ENCODE measurements around the gene SPINK5.

Gene SPINK5

DNA sequence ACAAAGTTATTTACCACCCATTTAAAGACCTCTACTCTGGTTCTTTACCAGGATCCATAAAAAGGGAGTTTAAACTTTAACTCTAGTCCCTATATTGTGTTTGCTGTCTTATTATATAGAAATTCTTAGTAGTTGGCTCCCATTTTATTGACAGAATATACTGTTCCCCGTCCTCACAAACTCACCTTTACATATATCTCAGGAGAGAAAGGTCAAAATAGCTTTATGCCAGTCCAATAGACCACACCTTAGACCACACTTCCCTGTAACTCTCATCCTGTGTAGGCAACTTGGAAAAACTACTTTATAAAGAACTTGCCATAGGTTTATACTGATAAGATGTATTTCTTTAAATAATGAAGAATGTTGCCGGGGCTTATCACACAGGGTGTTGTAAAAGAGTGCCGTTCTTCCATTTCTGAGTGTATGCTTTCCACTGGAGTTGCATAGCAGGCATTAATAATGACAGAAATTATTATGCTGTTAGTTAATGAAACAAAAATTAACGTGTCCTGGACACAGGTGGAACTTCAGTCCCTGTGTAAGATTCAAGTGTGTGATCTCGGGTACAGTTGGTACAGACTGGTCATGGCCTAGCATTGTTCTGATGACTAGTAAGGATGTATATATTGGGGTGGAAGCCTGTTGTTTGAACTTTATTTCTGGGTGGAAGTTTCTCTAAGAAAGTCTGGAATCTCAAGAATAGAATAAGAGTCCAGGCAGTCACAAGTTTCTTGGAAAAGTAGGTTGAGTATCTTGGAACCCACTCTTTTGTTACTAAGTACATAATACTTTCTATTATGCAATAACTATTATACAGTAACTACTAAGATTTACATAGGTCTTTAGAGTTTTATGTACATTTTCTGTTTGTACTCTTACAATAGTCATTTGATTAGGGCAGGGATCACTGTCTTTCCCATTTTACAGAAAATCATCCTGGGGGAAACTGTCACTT is 71.6 kb downstream of the SPINK5 start:
- Histone ChIP-seq H3K4me3 (ENCODE audit: low read depth, low read length) (no peak overlapping the region), H3K9ac (no peak overlapping the region), H3K79me2 (no peaks in the 10 kb centered on the region), H2AFZ (no peak overlapping the region), H3K4me1 (no peaks in the 10 kb centered on the region), H3K36me3 (ENCODE audit: control insufficient read depth, insufficient read depth, low read length) (no peaks in the 10 kb centered on the region), H3K4me2 (ENCODE audit: low read length) (no peak overlapping the region), H3K27me3 (ENCODE audit: control insufficient read depth, insufficient read depth, low read length) (no peaks in the 10 kb centered on the region), H3K9me3 (ENCODE audit: control insufficient read depth, low read length) (no peaks in the 10 kb centered on the region), H3K27ac (no peak overlapping the region)
- TF ChIP-seq, protein P1, sequence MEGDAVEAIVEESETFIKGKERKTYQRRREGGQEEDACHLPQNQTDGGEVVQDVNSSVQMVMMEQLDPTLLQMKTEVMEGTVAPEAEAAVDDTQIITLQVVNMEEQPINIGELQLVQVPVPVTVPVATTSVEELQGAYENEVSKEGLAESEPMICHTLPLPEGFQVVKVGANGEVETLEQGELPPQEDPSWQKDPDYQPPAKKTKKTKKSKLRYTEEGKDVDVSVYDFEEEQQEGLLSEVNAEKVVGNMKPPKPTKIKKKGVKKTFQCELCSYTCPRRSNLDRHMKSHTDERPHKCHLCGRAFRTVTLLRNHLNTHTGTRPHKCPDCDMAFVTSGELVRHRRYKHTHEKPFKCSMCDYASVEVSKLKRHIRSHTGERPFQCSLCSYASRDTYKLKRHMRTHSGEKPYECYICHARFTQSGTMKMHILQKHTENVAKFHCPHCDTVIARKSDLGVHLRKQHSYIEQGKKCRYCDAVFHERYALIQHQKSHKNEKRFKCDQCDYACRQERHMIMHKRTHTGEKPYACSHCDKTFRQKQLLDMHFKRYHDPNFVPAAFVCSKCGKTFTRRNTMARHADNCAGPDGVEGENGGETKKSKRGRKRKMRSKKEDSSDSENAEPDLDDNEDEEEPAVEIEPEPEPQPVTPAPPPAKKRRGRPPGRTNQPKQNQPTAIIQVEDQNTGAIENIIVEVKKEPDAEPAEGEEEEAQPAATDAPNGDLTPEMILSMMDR (IDR thresholded peaks at IDR 0.05), result no peak

DNA sequence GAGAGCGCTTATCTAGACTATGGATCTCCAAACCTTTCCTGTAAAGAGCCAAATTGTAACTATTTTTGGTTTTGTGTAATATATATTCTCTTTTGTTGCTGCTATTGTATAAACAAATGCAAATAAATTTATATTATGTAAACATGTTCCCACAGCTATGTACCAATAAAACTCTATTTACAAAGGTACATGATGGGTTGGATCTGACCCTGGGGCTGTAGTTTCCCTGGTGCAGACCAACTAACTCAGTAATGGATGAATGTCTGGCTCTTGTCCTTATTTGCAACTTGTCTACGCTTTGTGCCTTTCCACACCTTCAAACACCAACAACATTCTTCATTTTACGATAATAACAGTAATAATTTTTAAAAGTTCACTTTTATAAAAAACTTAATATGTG is 77.1 kb downstream of the SPINK5 start:
- Histone ChIP-seq H3K36me3 (ENCODE audit: control insufficient read depth, insufficient read depth, low read length) (no peaks in the 10 kb centered on the region), H3K27ac (no peak overlapping the region), H2AFZ (no peak overlapping the region), H3K4me2 (ENCODE audit: low read length) (no peak overlapping the region), H3K9ac (no peak overlapping the region), H3K79me2 (no peaks in the 10 kb centered on the region), H3K4me3 (ENCODE audit: low read depth, low read length) (no peak overlapping the region), H3K27me3 (ENCODE audit: control insufficient read depth, insufficient read depth, low read length) (no peaks in the 10 kb centered on the region), H3K9me3 (ENCODE audit: control insufficient read depth, low read length) (no peaks in the 10 kb centered on the region), H3K4me1 (no peaks in the 10 kb centered on the region)
- TF ChIP-seq, protein P1 (IDR thresholded peaks at IDR 0.05), result no peak

DNA sequence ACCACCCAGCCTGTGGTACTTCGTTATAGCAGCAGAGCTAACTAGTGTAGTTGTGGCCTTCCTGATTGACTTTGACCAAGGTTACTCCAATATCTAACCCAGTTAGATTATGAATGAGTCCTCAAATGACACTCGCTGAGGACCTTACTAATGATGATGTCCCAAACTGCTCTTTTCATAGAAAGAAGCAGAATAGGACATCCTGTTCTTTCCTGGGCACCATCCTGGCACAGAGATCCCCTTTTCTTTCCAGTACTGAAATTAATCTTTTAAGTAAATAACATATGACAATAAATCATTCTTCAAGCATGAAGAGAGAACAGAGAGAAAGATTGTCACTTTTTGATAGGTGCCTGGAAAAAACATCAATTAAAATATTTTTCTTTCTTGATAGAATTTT is 77.9 kb downstream of the SPINK5 start:
- Histone ChIP-seq H3K79me2 (no peaks in the 10 kb centered on the region), H3K27ac (no peak overlapping the region), H3K27me3 (ENCODE audit: control insufficient read depth, insufficient read depth, low read length) (no peaks in the 10 kb centered on the region), H3K36me3 (ENCODE audit: control insufficient read depth, insufficient read depth, low read length) (no peaks in the 10 kb centered on the region), H2AFZ (no peak overlapping the region), H3K9me3 (ENCODE audit: control insufficient read depth, low read length) (no peaks in the 10 kb centered on the region), H3K4me3 (ENCODE audit: low read depth, low read length) (no peak overlapping the region), H3K4me1 (no peaks in the 10 kb centered on the region), H3K9ac (no peak overlapping the region), H3K4me2 (ENCODE audit: low read length) (no peak overlapping the region)
- TF ChIP-seq, protein P1 (IDR thresholded peaks at IDR 0.05), result no peak

DNA sequence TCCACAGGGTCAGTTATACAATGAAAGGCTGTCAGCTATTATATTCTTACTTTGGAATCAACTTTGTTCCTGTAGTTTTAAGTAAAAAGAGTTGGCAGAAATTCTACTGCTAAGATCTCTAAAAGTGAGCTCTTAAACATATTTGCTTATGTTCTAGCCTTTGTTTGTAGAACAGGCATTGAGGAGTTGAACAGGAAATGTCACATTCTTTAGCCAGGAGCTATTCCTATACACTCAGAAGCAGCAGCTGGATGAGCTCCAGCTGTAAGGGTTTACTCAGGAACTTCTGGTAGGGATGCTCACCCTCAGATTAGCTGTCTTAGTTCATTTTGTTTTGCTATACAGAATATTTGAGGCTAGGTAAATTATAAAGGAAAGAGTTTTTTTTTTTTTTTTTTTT is 82.1 kb downstream of the SPINK5 start:
- no peaks in the 10 kb centered on the region for H3K27me3 ChIP-seq (ENCODE audit: control insufficient read depth, insufficient read depth, low read length)
- H2AFZ ChIP-seq, result no peak overlapping the region
- no peak overlapping the region for H3K4me2 ChIP-seq (ENCODE audit: low read length)
- no peak overlapping the region for H3K27ac ChIP-seq
- no peaks in the 10 kb centered on the region for H3K4me1 ChIP-seq
- TF ChIP-seq, protein P1 (IDR thresholded peaks at IDR 0.05), result no peak
- H3K9ac ChIP-seq, result no peak overlapping the region
- H3K4me3 ChIP-seq (ENCODE audit: low read depth, low read length), result no peak overlapping the region
- H3K79me2 ChIP-seq, result no peaks in the 10 kb centered on the region
- H3K36me3 ChIP-seq (ENCODE audit: control insufficient read depth, insufficient read depth, low read length), result no peaks in the 10 kb centered on the region
- no peaks in the 10 kb centered on the region for H3K9me3 ChIP-seq (ENCODE audit: control insufficient read depth, low read length)

DNA sequence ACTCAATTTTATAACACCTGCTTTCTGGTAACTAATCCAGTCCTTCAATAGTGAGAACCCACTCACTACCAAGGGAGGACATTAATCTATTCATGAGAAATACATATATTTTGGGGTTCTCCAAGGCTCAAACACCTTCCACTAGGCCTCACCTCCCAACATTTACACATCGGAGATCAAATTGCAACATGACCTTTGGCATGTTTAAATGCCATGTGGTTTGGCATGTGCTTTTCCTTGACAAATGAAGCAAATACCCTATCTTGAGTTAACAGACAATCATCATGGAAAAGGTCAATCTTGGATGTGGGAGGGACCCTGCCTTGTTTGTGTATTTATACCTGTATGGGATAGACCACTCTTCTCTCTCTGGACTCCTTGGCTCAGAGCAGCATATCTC is 82.7 kb downstream of the SPINK5 start:
- no peak overlapping the region for H3K4me2 ChIP-seq (ENCODE audit: low read length)
- H3K9ac ChIP-seq, result no peak overlapping the region
- H3K36me3 ChIP-seq (ENCODE audit: control insufficient read depth, insufficient read depth, low read length), result no peaks in the 10 kb centered on the region
- H3K9me3 ChIP-seq (ENCODE audit: control insufficient read depth, low read length), result no peaks in the 10 kb centered on the region
- no peak overlapping the region for H3K4me3 ChIP-seq (ENCODE audit: low read depth, low read length)
- no peak overlapping the region for H3K27ac ChIP-seq
- TF ChIP-seq, protein P1 (IDR thresholded peaks at IDR 0.05), result no peak
- no peaks in the 10 kb centered on the region for H3K27me3 ChIP-seq (ENCODE audit: control insufficient read depth, insufficient read depth, low read length)
- no peak overlapping the region for H2AFZ ChIP-seq
- H3K79me2 ChIP-seq, result no peaks in the 10 kb centered on the region
- H3K4me1 ChIP-seq, result no peaks in the 10 kb centered on the region

Data from parathyroid adenoma (tissue), 2 donors.